Keratinocyte (primary cell): ENCODE measurements around the gene EMILIN1. TPM values are rescaled to one million over a fixed set of nuclear protein-coding genes. Genes with fewer than 3 reads are reported as not detected.
"Not testable (repeated sequence)": the region's sequence is repeated elsewhere in the genome, so short reads cannot be mapped to it uniquely, and the experiment has no call there.

Source experiments
- DNase-seq: peaks from one replicate; pipeline ENCODE4 v3.0.0-alpha.2; 2011; ENCODE audit warnings: low read depth, missing footprints, low spot score
- FAIRE-seq: peaks from 2 replicates; lab custom pipeline; 2011; peaks lifted over from hg19 to GRCh38; lab: Jason Lieb, UNC
- H2AFZ ChIP-seq: 2 replicates; pipeline ENCODE4 v1.6.0; 2012; ENCODE audit warnings: low read length, control low read depth, inconsistent platforms; ENCODE audit not compliant: control insufficient read depth
- H3K27ac ChIP-seq: 2 replicates; pipeline ENCODE4 v1.5.1; 2011; ENCODE audit warnings: low read length; ENCODE audit not compliant: control insufficient read depth, insufficient read depth
- H3K27me3 ChIP-seq: 3 replicates; pipeline ENCODE4 v1.6.0; 2011; ENCODE audit warnings: low read length; ENCODE audit not compliant: control insufficient read depth, insufficient read depth; ENCODE audit errors: extremely low read depth
- H3K36me3 ChIP-seq, 2 experiments: 2 replicates in 1 of 2; 3 replicates in 1 of 2; pipeline ENCODE4 v1.5.1; 2011; ENCODE audit warnings: low read length in 2 of 2, mild to moderate bottlenecking in 1 of 2; ENCODE audit not compliant: control insufficient read depth in 2 of 2, insufficient read depth in 2 of 2; ENCODE audit errors: extremely low read depth in 1 of 2
- H3K4me1 ChIP-seq: 3 replicates; pipeline ENCODE4 v1.5.1; 2011; ENCODE audit warnings: low read length; ENCODE audit not compliant: control insufficient read depth, insufficient read depth; ENCODE audit errors: extremely low read depth
- H3K4me2 ChIP-seq: 3 replicates; pipeline ENCODE4 v1.6.0; 2011; ENCODE audit warnings: low read depth, low read length; ENCODE audit not compliant: control insufficient read depth, insufficient read depth; ENCODE audit errors: extremely low read depth
- H3K4me3 ChIP-seq, 3 experiments: fragments of 200-600 bp in 1 of 3; sonication (generic) in 1 of 3; 2 replicates in 2 of 3; 3 replicates in 1 of 3; pipeline ENCODE4 v1.5.1; 2011 to 2016; ENCODE audit warnings: low read length in 3 of 3, mild to moderate bottlenecking in 3 of 3, control low read depth in 2 of 3, inconsistent platforms in 1 of 3, low read depth in 1 of 3, mixed read lengths in 1 of 3, mixed run types in 1 of 3, moderate library complexity in 1 of 3; ENCODE audit not compliant: control insufficient read depth in 2 of 3, insufficient read depth in 2 of 3; ENCODE audit errors: extremely low read depth in 1 of 3
- H3K79me2 ChIP-seq: 2 replicates; pipeline ENCODE4 v1.6.0; 2012; ENCODE audit warnings: low read length; ENCODE audit not compliant: control insufficient read depth, insufficient read depth
- H3K9ac ChIP-seq: 3 replicates; pipeline ENCODE4 v1.6.0; 2011; ENCODE audit warnings: low read length; ENCODE audit not compliant: control insufficient read depth, insufficient read depth; ENCODE audit errors: extremely low read depth
- H3K9me1 ChIP-seq: 3 replicates; pipeline ENCODE4 v1.6.0; 2011; ENCODE audit warnings: low read length; ENCODE audit not compliant: control insufficient read depth, insufficient read depth; ENCODE audit errors: extremely low read depth
- H3K9me3 ChIP-seq: 2 replicates; pipeline ENCODE4 v1.5.1; 2012; ENCODE audit warnings: low read depth, low read length; ENCODE audit not compliant: control insufficient read depth
- H4K20me1 ChIP-seq: 3 replicates; pipeline ENCODE4 v1.6.0; 2011; ENCODE audit warnings: low read length; ENCODE audit not compliant: control insufficient read depth, insufficient read depth; ENCODE audit errors: extremely low read depth
- CTCF ChIP-seq, 3 experiments: IDR thresholded peaks in 1 of 3; conservative IDR thresholded peaks in 1 of 3; optimal IDR thresholded peaks in 1 of 3; 2 replicates in 2 of 3; 3 replicates in 1 of 3; pipeline versions ENCODE3 to v1.5.1; 2011; ENCODE audit warnings: low read length in 3 of 3, mild to moderate bottlenecking in 3 of 3, moderate library complexity in 2 of 3, control low read depth in 1 of 3, inconsistent platforms in 1 of 3; ENCODE audit not compliant: insufficient read depth in 2 of 3; ENCODE audit errors: extremely low read depth in 1 of 3
- EZH2 ChIP-seq: IDR thresholded peaks from one replicate; pipeline ENCODE4 v1.6.1; 2012; ENCODE audit warnings: inconsistent platforms, mild to moderate bottlenecking, low read length, moderate library complexity
- dilution Hi-C: fragments of 300-500 bp; cut with MboI; formaldehyde crosslinking; loops from one replicate; pipeline ENCODE4 v1.7.0; 2020; ENCODE audit warnings: low sequenced_read_pairs; ENCODE audit not compliant: extremely low pct_ligation_motif_present
- polyA plus RNA-seq, 5 experiments: library from polyadenylated mRNA; depleted of rRNA in 3 of 5; stranded (reverse) in 3 of 5; stranded (forward) in 1 of 5; unstranded in 1 of 5; fragments of >200 nt; gene quantifications; 1 replicate in 1 of 5; 2 replicates in 3 of 5; 3 replicates in 1 of 5; pipeline versions ENCODE4 v1.2.1 to v1.2.3, GENCODE V29; 2011 to 2012; ENCODE audit warnings: missing spikeins in 2 of 5, low read depth in 1 of 5, low replicate concordance in 1 of 5

The EMILIN1 gene
- polyA plus RNA-seq, 1 donor (not counting 4 experiments of a cell fraction or from before 2014, with no cell fraction given): 0.03 TPM

GRCh38 chr2:27074738-27075565 is 3.5 kb upstream of the EMILIN1 start:
- H3K9me3 ChIP-seq: no peaks in the 10 kb centered on the region
- H4K20me1 ChIP-seq: no peaks in the 10 kb centered on the region
- no peaks in the 10 kb centered on the region for H3K27me3 ChIP-seq
- no peak overlapping the region for H3K9ac ChIP-seq
- no peak overlapping the region for H2AFZ ChIP-seq
- H3K79me2 ChIP-seq: peaks cover 15% of the 10 kb centered on the region
- FAIRE-seq (no peak), DNase-seq (no peak)
- no peak overlapping the region for H3K4me2 ChIP-seq
- H3K9me1 ChIP-seq: no peaks in the 10 kb centered on the region
- peaks cover under 1 to 2% of the 10 kb centered on the region in 2 experiments for H3K36me3 ChIP-seq
- no peak overlapping the region for H3K27ac ChIP-seq
- dilution Hi-C loops: no loop called here
- H3K4me1 ChIP-seq: peaks cover 19% of the 10 kb centered on the region
- H3K4me3 ChIP-seq: no peak overlapping the region
- TF ChIP-seq EZH2 (no peak), CTCF (optimal IDR thresholded peaks at IDR 0.05 in 1 of 3, IDR thresholded peaks at IDR 0.05 in 1 of 3, conservative IDR thresholded peaks at IDR 0.05 in 1 of 3; ENCODE audit: extremely low read depth in 1 of 3, insufficient read depth in 2 of 3, low read length in 3 of 3) (no peak)

GRCh38 chr2:27075566-27075871 is 2.9 kb upstream of the EMILIN1 start:
- H3K4me1 ChIP-seq: peaks cover 13% of the 10 kb centered on the region
- H3K4me2 ChIP-seq, H3K9me1 ChIP-seq, H3K79me2 ChIP-seq, H3K9ac ChIP-seq, FAIRE-seq, DNase-seq, H3K4me3 ChIP-seq, H3K9me3 ChIP-seq, H3K27ac ChIP-seq, H3K36me3 ChIP-seq, dilution Hi-C loops, H3K27me3 ChIP-seq, H2AFZ ChIP-seq, H4K20me1 ChIP-seq: not testable (repeated sequence)

- Histone ChIP-seq H3K4me2 (no peak overlapping the region), H4K20me1 (no peaks in the 10 kb centered on the region), H3K4me3 (no peak overlapping the region), H2AFZ (no peak overlapping the region), H3K27ac (no peak overlapping the region), H3K9me3 (no peaks in the 10 kb centered on the region), H3K27me3 (no peaks in the 10 kb centered on the region), H3K36me3 (no peaks in the 10 kb centered on the region), H3K9ac (no peak overlapping the region), H3K9me1 (no peaks in the 10 kb centered on the region), H3K4me1 (peaks cover 13% of the 10 kb centered on the region), H3K79me2 (peaks cover 1% of the 10 kb centered on the region)
- FAIRE-seq (no peak), DNase-seq (no peak)
- dilution Hi-C loops: no loop called here
- TF ChIP-seq EZH2 (no peak), CTCF (optimal IDR thresholded peaks at IDR 0.05 in 1 of 3, IDR thresholded peaks at IDR 0.05 in 1 of 3, conservative IDR thresholded peaks at IDR 0.05 in 1 of 3; ENCODE audit: extremely low read depth in 1 of 3, insufficient read depth in 2 of 3, low read length in 3 of 3) (no peak)
These were observed 2.1 kb upstream of the EMILIN1 start for GRCh38 chr2:27076323-27076722.
